Measurements from ENCODE around the gene SUCO. TPM values are rescaled to one million over a fixed set of nuclear protein-coding genes. Genes with fewer than 3 reads are reported as not detected.

The SUCO gene
- total RNA-seq, 1 experiment from 2014 or later: 37.7 TPM

GRCh38 chr1:172530000-172530399 is 3.0 kb upstream of the SUCO start:
- H3K27me3 Mint-ChIP-seq (ENCODE audit: low read depth): peaks cover 8% of the 10 kb centered on the region
- Histone ChIP-seq H3K23me2 (ENCODE audit: insufficient read length, low read depth, low read length, poor library complexity, severe bottlenecking) (peaks cover 5% of the 10 kb centered on the region), H3K79me2 (ENCODE audit: insufficient read depth, low read length) (peaks cover 14% of the 10 kb centered on the region; the same call in 1 of the 2 replicates), H3K4ac (ENCODE audit: low read depth, low read length) (no peak overlapping the region), H3K9me3 (ENCODE audit: control insufficient read depth, low read depth, low read length) (no peaks in the 10 kb centered on the region), H3T11ph (ENCODE audit: low read length) (no peak overlapping the region), H2BK15ac (ENCODE audit: low read depth, low read length) (no peak overlapping the region), H3K27me3 (ENCODE audit: insufficient read depth, low read length) (no peaks in the 10 kb centered on the region), H4K8ac (replicated peaks; ENCODE audit: insufficient read length, low read depth, low read length) (no peak overlapping the region), H4K5ac (ENCODE audit: insufficient read length, low read depth, low read length) (no peak overlapping the region), H2BK5ac (ENCODE audit: insufficient read length, low read length) (no peak overlapping the region), H4K20me1 (ENCODE audit: control insufficient read depth, insufficient read depth, insufficient read length) (no peaks in the 10 kb centered on the region), H3K56ac (ENCODE audit: insufficient read length, low read depth, low read length) (no peak overlapping the region), H3K79me1 (ENCODE audit: insufficient read depth, low read depth, low read length, poor library complexity, severe bottlenecking) (no peaks in the 10 kb centered on the region), H3K23ac (ENCODE audit: insufficient read length, low read depth, low read length) (no peak overlapping the region), H3K14ac (ENCODE audit: insufficient read depth, low read length) (no peak overlapping the region), H2BK20ac (ENCODE audit: low read depth, low read length, poor library complexity, severe bottlenecking) (no peak overlapping the region), H2AFZ (ENCODE audit: low read length) (no peak overlapping the region), H3K4me2 (ENCODE audit: insufficient read depth, insufficient read length, low read length) (no peak overlapping the region), H3K18ac (ENCODE audit: insufficient read length, low read depth, low read length) (no peak overlapping the region), H3K4me1 (ENCODE audit: insufficient read depth, low read length) (no peaks in the 10 kb centered on the region), H2AK5ac (ENCODE audit: insufficient read length, low read length) (no peak overlapping the region), H4K91ac (ENCODE audit: insufficient read length, low read depth, low read length) (no peak overlapping the region), H2BK12ac (ENCODE audit: insufficient read length, low read depth, low read length) (no peak overlapping the region), H2BK120ac (ENCODE audit: low read depth, low read length, poor library complexity, severe bottlenecking) (no peak overlapping the region), H3K27ac (ENCODE audit: insufficient read length, low read depth, low read length) (no peak overlapping the region), H3K9ac (ENCODE audit: extremely low read depth, insufficient read length, low read length) (no peak overlapping the region)
- no peak for TF ChIP-seq CTCF (conservative IDR thresholded peaks at IDR 0.05)
- no peak overlapping the region for H3K4me3 Mint-ChIP-seq
- H3K9me3 Mint-ChIP-seq: no peaks in the 10 kb centered on the region
- peaks cover 0 to 3% (median 0%) of the 10 kb centered on the region in 3 experiments; a peak in 1 of 7 replicates for H3K36me3 Mint-ChIP-seq (ENCODE audit: insufficient read depth in 1 of 3, low read depth in 3 of 3)
- H3K27ac Mint-ChIP-seq: no peak overlapping the region
- H3K4me1 Mint-ChIP-seq: peaks cover 15 to 16% of the 10 kb centered on the region in 2 experiments
- DNase-seq: no peak
- WGBS (ENCODE audit: extremely low coverage, insufficient read length, low lambda C conversion rate): no CpG with 5 or more reads among the region's 2 CpGs

All from H9 (cell line).